ENCODE results near the gene DPF1. TPM values are rescaled to one million over a fixed set of nuclear protein-coding genes. Genes with fewer than 3 reads are reported as not detected.

DPF1 gene
- total and polyA plus RNA-seq, 2 donors (not counting 1 experiment from before 2014, with no cell fraction given): not detected

DNA sequence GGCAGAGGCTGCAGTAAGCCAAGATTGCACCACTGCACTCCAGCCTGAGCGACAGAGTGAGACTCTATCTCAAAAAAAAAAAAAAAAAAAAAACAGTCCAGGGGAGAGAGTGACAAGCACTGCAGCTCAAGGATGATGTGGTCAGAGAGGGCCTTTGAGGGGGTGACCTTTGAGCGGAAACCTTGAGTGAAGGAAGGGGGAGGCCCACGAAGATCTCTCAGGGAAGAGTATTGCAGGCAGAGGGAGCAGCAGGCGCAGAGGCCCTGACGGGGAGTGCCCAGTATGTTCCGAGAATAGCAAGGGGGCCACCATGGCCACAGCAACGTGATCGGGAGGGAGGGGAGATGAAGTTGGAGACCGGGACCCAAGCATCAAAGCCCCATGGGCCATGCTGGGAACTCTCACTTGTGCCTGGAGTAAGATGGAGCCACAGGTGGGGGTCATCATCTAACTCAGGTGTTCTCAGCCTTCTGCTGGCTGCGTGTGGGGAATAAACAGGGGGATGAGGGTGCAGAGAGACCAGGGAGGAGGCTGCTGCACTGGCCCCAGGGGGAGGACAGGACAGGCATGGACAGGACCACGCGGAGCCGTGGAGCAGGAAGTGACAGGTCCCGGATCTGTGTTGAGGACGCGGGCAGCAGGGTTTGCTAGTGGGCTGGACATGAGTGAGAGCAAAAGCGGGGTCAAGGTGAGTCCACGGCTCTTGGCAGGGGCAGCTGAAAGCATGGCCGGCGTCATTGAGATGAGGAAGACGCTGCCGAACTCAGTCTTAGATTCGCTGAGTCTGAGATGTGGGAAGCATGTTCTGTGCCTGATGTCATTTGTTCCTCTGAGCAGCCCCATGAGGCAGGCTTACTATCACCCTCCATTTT, 60.4 kb downstream of the DPF1 start:
- over 99% methylated on average over 17 of the region's 23 CpGs for WGBS (ENCODE audit: insufficient coverage)
- H2AFZ ChIP-seq (ENCODE audit: insufficient read depth, low read depth, low read length, poor library complexity, severe bottlenecking): no peak overlapping the region
- peaks cover 39% of the 10 kb centered on the region for H4K20me1 ChIP-seq (ENCODE audit: control insufficient read depth, insufficient read depth, low read length, poor library complexity, severe bottlenecking)
- H3K27ac Mint-ChIP-seq: no peak overlapping the region
- no peaks in the 10 kb centered on the region for H3K4me1 ChIP-seq (ENCODE audit: control insufficient read depth in 2 of 2, insufficient read depth in 2 of 2, low read length in 2 of 2)
- no peaks in the 10 kb centered on the region for H3K27me3 ChIP-seq (replicated peaks in 1 of 4; ENCODE audit: control extremely low read depth in 1 of 4, control insufficient read depth in 3 of 4, insufficient read depth in 4 of 4, low read length in 3 of 4)
- ChIA-PET POLR2A (no interaction called here), CTCF (no interaction called here)
- intact Hi-C loops (cut with micrococcal nuclease): no loop called here
- H3K9me3 Mint-ChIP-seq (ENCODE audit: insufficient read depth): no peaks in the 10 kb centered on the region
- H3K4me1 Mint-ChIP-seq: no peaks in the 10 kb centered on the region
- no peak for DNase-seq
- no peaks in the 10 kb centered on the region for H3K27me3 Mint-ChIP-seq
- TF ChIP-seq EZH2 (IDR thresholded peaks at IDR 0.05; ENCODE audit: borderline replicate concordance, insufficient read depth, low read depth, low read length, poor library complexity, severe bottlenecking): no peak
- TF ChIP-seq, protein P1, sequence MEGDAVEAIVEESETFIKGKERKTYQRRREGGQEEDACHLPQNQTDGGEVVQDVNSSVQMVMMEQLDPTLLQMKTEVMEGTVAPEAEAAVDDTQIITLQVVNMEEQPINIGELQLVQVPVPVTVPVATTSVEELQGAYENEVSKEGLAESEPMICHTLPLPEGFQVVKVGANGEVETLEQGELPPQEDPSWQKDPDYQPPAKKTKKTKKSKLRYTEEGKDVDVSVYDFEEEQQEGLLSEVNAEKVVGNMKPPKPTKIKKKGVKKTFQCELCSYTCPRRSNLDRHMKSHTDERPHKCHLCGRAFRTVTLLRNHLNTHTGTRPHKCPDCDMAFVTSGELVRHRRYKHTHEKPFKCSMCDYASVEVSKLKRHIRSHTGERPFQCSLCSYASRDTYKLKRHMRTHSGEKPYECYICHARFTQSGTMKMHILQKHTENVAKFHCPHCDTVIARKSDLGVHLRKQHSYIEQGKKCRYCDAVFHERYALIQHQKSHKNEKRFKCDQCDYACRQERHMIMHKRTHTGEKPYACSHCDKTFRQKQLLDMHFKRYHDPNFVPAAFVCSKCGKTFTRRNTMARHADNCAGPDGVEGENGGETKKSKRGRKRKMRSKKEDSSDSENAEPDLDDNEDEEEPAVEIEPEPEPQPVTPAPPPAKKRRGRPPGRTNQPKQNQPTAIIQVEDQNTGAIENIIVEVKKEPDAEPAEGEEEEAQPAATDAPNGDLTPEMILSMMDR (IDR thresholded peaks at IDR 0.05): no peak
- no peak overlapping the region for H3K4me3 ChIP-seq (ENCODE audit: control extremely low read depth in 1 of 5, extremely low read depth in 1 of 5, insufficient read depth in 1 of 5, low read depth in 2 of 5, low read length in 4 of 5)
- no peak overlapping the region for H3K27ac ChIP-seq (ENCODE audit: low read length in 2 of 2)
- peaks cover 5 to 82% of the 10 kb centered on the region in 2 experiments for H3K36me3 ChIP-seq (replicated peaks in 1 of 2; ENCODE audit: control extremely low read depth in 1 of 2, control insufficient read depth in 1 of 2, extremely low read depth in 1 of 2, insufficient read depth in 2 of 2, low read length in 1 of 2)
- H3K4me2 ChIP-seq (replicated peaks; ENCODE audit: low read depth, low read length, poor library complexity, severe bottlenecking): no peak overlapping the region
- H3K9me3 ChIP-seq (ENCODE audit: control extremely low read depth in 1 of 3, control insufficient read depth in 2 of 3, insufficient read depth in 1 of 3, low read length in 2 of 3): peaks cover 0 to 26% (median 10%) of the 10 kb centered on the region in 3 donors
- no peak overlapping the region for H3K9ac ChIP-seq (ENCODE audit: low read length)
- no peak overlapping the region for H3K4me3 Mint-ChIP-seq
- ATAC-seq (ENCODE audit: low read depth): no peak
- H3K79me2 ChIP-seq (ENCODE audit: control insufficient read depth, insufficient read depth, low read length): peaks cover 12% of the 10 kb centered on the region

DNA sequence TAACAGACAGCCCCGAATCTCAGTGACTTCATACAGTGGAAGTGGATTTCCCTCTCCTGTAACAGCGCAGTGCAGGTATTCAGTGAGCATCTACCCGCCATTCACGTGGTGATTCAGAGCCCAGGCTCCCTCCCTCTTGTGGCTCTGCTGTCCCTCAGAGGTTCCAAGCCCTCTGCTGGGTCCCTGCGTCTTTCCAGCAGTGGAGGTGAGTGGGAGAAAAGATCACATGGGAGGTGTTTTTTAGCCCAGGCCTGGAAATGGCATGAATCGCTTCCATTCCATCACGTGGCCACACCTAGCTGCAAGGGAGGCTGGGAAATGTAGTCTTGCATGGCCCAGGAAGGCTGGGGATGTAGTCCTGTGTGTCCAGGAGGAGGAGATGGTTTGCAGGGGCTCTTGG, 61.4 kb downstream of the DPF1 start:
- no peak overlapping the region for H3K9ac ChIP-seq (ENCODE audit: low read length)
- H3K27me3 Mint-ChIP-seq: no peaks in the 10 kb centered on the region
- no peak overlapping the region for H2AFZ ChIP-seq (ENCODE audit: insufficient read depth, low read depth, low read length, poor library complexity, severe bottlenecking)
- no peak for DNase-seq
- peaks cover 3 to 84% of the 10 kb centered on the region in 2 experiments for H3K36me3 ChIP-seq (replicated peaks in 1 of 2; ENCODE audit: control extremely low read depth in 1 of 2, control insufficient read depth in 1 of 2, extremely low read depth in 1 of 2, insufficient read depth in 2 of 2, low read length in 1 of 2)
- H3K4me1 Mint-ChIP-seq: no peaks in the 10 kb centered on the region
- no peaks in the 10 kb centered on the region for H3K27me3 ChIP-seq (replicated peaks in 1 of 4; ENCODE audit: control extremely low read depth in 1 of 4, control insufficient read depth in 3 of 4, insufficient read depth in 4 of 4, low read length in 3 of 4)
- POLR2A ChIA-PET: no interaction called here
- peaks cover 15% of the 10 kb centered on the region for H3K79me2 ChIP-seq (ENCODE audit: control insufficient read depth, insufficient read depth, low read length)
- no peaks in the 10 kb centered on the region for H3K4me1 ChIP-seq (ENCODE audit: control insufficient read depth in 2 of 2, insufficient read depth in 2 of 2, low read length in 2 of 2)
- no peak overlapping the region for H3K4me3 ChIP-seq (ENCODE audit: control extremely low read depth in 1 of 5, extremely low read depth in 1 of 5, insufficient read depth in 1 of 5, low read depth in 2 of 5, low read length in 4 of 5)
- H3K9me3 ChIP-seq (ENCODE audit: control extremely low read depth in 1 of 3, control insufficient read depth in 2 of 3, insufficient read depth in 1 of 3, low read length in 2 of 3): peaks cover 0 to 26% (median 10%) of the 10 kb centered on the region in 3 donors
- CTCF ChIA-PET: no interaction called here
- no peak overlapping the region for H3K4me3 Mint-ChIP-seq
- H3K27ac Mint-ChIP-seq: no peak overlapping the region
- no peak for TF ChIP-seq EZH2 (IDR thresholded peaks at IDR 0.05; ENCODE audit: borderline replicate concordance, insufficient read depth, low read depth, low read length, poor library complexity, severe bottlenecking)
- TF ChIP-seq, protein P1 (IDR thresholded peaks at IDR 0.05): no peak
- ATAC-seq (ENCODE audit: low read depth): no peak
- no peaks in the 10 kb centered on the region for H3K9me3 Mint-ChIP-seq (ENCODE audit: insufficient read depth)
- no peak overlapping the region for H3K27ac ChIP-seq (ENCODE audit: low read length in 2 of 2)
- intact Hi-C loops (cut with micrococcal nuclease): no loop called here
- H4K20me1 ChIP-seq (ENCODE audit: control insufficient read depth, insufficient read depth, low read length, poor library complexity, severe bottlenecking): peaks cover 35% of the 10 kb centered on the region
- 98% methylated on average over 6 of the region's 7 CpGs for WGBS (ENCODE audit: insufficient coverage)
- H3K4me2 ChIP-seq (replicated peaks; ENCODE audit: low read depth, low read length, poor library complexity, severe bottlenecking): no peak overlapping the region
